Measurements from ENCODE around the gene ARPP19. TPM values are rescaled to one million over a fixed set of nuclear protein-coding genes. Genes with fewer than 3 reads are reported as not detected.
"Not testable (repeated sequence)": the region's sequence is repeated elsewhere in the genome, so short reads cannot be mapped to it uniquely, and the experiment has no call there.

Gene ARPP19
- polyA plus RNA-seq, 4 donors = 124 to 160 (median 158) TPM

DNA sequence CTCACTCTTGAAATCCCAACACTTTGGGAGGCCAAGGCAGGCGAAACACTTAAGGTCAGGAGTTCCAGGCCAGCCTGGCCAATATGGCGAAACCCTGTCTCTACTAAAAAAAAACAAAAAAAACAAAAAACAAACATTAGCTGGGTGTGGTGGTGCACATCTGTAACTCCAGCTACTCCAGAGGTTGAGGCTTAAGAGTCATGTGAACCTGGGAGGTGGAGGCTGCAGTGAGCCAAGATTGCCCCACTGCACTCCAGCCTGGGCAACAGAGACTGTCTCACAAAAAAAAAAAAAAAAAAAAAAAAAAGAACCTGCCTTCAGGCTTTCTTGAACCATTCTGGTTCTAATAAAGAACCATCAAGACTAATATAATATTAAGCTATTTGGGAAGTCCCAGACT, 16.5 kb downstream of the ARPP19 start:
- no peak for DNase-seq (ENCODE audit: low read depth in 4 of 4, low spot score in 3 of 4)

DNA sequence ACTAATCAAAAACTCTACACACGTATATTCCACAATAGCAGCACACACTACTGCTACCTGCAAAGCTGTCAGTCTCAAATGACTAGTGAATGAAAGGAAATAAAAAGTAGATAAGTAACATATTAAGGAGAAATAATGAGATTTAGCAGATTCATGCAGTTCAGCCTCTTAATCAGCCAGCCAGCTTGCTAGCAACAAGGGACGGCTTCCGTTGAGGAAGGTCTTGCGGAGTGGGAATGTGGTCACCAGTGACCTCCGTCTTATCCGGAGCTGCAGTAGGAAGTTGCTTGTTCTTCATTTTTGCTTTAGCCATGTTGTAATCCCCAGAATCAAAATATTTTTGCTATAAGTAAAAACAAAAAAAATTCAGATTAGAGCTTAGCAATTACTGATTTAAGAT, 17.1 kb downstream of the ARPP19 start:
- no peak for DNase-seq (ENCODE audit: low read depth in 4 of 4, low spot score in 3 of 4)

DNA sequence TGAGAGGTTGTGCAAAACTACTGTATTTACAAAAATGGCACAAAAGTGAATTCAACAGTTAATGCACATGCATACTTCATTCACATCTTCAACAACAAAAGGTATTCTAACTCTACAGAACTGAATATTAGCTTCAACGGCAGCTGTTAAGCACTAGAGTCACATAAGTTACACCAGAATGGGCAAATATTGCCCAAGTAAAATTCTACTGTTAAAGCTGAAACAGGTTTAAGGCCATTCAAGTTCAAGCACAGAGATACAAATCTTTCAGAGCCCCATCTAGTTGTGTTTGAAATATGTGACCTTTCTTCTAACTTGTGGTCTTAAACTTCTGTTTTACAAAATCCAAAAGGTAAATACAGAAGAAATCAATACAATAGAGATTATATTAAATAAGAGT, 17.6 kb downstream of the ARPP19 start:
- DNase-seq (ENCODE audit: low read depth in 4 of 4, low spot score in 3 of 4) = not testable (repeated sequence)

DNA sequence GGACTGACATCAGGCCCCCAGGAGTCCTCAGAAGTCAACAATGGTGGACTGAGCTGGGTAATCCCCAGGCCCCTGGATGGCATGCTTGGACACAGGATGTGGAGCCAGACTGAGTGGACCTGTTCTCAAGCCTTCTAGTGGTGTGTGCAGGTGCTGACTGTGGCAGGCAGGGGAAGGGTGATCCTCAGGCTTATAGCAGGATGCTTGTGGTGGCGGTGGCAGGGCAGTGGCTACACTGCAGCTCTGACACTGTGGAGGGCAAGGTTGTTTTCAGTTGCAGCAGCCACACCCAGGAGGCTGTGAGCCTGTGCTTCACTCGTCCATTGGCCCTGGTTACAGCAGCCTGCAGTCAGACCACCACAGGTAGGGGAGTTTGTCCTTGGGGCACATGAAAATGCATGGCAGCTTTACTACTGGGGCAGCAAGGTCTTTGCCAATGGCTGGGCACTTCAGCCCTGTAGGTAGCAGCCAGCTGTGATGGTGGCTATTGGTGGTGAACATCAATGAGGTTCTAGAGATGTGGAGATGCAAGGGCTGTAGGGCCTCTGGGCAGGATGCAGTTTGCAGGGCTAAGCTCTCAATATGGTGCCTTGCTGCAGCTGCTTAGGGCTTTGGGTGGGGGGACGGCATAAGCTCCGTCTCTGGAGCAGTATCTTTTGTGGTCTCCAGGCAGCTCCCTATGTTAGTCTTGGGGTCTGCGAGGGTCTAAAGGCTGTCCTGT, 22.6 kb downstream of the ARPP19 start:
- no peak for DNase-seq (ENCODE audit: low read depth in 4 of 4, low spot score in 3 of 4)

DNA sequence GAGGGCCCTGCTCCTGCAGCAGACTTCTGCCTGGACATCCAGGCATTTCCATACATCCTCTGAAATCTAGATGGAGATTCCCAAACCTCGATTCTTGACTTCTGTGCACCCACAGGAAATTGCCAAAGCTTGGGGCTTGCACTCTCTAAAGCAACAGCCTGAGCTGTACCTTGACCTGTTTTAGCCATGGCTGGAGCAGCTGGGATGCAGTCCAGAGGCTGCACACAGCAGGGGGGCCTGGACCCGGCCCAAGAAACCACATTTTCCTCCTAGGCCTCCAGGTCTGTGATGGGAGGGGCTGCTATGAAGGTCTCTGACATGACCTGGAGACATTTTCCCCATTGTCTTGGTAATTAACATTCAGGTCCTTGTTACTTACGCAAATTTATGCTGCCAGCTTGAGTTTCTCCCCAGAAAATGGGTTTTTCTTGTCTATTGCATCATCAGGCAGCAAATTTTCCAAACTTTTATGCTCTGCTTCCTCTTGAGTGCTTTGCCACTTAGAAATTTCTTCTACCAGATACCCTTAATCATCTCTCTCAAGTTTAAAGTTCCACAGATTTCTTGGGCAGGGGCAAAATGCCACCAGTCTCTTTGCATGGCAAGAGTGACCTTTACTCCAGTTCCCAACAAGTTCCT, 28.3 kb downstream of the ARPP19 start:
- DNase-seq (ENCODE audit: low read depth in 4 of 4, low spot score in 3 of 4) = no peak

DNA sequence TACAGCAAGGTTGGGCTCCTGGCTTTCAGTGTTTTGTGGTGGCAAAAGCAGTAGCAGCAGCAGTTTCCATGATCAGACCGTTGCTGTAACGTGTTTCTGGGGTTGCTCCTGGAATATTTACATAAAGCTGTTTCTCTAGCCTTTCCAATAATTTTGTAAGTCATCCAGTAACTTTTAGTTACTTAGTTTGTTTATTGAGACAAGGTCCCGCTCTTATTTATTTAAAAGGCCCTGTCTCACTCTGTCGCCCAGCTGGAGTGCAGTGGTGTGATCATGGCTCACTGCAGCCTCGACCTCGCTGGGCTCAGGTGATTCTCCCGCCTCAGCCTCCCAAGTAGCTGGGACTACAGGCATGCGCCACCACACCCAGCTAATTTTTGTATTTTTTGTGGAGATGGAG, 31.4 kb downstream of the ARPP19 start:
- DNase-seq (ENCODE audit: low read depth in 4 of 4, low spot score in 3 of 4) = no peak

DNA sequence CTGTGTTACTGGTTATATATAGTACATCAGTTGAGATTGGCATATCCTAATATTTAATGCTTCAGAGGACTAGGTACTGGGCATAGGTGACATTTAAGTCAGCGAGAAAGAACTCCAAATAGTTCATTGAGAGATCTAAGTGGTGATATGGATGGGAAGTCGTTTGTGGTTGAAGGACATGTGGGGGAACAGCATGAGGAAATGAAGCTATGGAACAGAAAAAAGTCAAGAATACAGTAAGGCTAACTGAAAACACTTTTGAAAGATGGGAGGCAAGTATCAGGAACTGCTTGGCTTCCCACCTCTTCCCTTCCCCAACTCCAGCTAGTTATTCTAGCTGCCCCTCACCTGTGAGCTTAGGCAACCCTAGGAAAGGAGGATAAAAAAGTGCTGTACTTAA, 36.4 kb downstream of the ARPP19 start:
- DNase-seq (ENCODE audit: low read depth in 4 of 4, low spot score in 3 of 4) = no peak

DNA sequence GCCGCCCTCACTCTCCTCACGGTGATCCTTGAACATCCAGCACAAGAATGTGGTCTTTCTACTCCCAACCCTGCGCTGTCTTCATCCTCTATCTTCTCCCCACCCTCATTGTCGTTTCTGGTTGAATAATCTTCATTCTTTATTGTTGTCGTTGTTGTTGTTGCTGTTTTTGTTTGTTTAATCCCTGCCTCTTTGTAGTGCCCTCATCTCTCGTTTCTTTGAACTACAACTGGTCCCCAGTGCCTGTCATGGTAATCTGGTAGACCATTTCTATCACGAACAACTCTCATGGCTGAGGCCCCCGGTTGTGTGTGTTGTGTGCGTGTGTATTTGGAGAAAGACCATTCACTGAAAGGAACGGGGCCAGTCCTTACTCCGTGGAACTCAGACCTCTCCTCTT, 38.9 kb downstream of the ARPP19 start:
- DNase-seq (ENCODE audit: low read depth in 4 of 4, low spot score in 3 of 4) = no peak

DNA sequence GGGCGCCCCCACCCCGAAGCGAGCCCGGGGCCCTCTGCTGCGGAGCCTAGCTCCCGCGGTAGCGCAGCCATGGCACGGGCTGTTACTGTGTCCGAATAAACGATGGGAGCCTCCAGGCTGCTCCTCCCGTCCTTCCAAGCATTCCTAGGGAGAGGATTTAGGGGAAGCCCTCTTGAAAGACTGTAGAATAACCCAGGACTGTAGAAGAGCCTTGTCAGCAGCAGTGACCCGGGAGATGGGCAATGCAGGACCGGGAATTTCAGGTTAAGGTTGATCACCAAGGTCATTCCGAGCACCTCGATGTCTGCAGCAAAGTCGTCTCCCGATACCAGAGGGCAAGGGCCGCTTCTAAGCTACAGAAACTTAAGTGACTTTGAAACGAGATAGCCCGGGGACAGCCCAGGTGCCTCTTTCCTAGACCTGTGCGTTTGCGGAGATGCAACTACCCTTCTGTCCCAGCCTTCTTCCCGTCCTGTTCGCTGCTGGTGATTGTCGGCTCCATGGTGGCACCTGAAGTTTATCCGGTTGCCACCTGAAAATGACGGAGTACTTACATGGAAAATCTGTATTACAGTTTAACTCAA, 39.4 kb downstream of the ARPP19 start:
- peak in 2 of 4 donors; percentile 11 to 12 for DNase-seq (ENCODE audit: low read depth in 4 of 4, low spot score in 3 of 4)

DNA sequence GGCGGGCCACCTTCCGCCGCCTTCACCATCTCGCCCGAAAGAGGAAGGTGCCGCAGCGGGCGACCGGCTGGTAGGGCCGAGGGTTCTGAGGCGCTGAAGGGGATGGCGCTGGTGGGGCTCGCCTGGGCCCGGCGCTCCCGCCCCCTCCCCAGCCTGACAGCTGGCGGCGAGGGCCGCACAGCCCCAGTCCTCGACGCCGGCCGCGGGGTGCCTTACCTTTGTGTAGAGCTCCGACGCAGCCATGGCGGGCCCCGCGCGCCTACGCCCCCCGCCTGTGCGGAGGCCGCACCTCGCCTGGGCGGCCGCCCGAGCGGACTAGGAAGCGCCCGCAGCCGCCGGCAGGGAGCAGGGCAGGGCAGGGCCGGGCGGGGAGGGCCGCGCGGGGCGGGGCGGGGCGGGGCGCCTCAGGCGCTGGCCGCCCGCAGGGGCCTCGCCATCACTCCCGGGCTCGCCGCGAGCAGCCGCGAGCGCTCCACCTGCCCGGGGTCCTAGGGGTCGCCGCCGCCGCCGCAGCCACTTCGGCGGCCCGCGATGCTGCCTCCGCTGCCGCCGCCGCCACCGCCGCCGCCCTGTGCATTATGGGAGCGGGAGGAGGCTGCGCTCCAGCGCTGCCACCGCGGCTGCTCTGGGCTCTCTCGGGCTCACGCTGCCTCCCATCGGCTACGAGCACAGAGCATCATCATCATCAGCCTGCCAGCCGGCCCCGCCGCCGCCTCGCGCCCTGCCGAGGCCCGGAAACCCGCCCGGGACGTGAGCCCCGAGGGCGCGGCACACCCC, 40.1 kb downstream of the ARPP19 start, which contains the start of gene MYO5A:
TSS of gene MYO5A (minus strand) at position 317 of the 777 bp plus-strand sequence. CDS start at position 243, 74 bp downstream.
- peak in 3 of 4 donors; percentile 27 to 31 (median 31) for DNase-seq (ENCODE audit: low read depth in 4 of 4, low spot score in 3 of 4)

DNA sequence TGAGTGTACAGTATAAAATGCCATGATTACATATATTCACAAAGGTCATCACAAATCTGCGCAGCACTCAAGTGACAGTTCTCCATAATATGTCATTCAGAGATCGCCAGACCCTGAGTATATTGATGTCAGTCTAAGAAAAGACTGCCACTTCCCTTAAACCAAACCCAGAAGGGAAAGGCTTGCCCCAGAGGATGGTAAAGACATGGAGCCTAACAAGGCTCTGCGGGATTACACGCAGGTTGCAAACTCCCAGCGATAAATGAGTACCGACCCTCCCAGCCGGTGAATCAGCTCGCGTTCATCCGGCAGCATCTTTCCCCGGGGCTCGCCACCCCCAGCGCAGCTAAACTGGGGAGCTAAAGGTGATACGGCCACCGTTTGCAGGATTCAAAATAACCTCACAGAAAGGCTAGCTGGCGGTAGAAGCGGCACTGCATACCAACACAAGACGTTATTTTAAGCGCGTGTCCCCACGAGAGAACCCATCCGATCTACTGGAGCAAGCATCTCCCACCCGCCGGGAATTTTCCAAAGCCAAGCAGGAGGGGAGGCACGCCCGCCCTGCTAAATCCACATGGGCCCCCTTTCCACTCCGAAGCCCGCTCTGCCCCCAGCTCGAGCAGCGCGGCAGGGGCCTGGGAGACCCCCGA, 40.8 kb downstream of the ARPP19 start:
- peak in 3 of 4 donors; percentile 3 to 28 (median 9) for DNase-seq (ENCODE audit: low read depth in 4 of 4, low spot score in 3 of 4)

DNA sequence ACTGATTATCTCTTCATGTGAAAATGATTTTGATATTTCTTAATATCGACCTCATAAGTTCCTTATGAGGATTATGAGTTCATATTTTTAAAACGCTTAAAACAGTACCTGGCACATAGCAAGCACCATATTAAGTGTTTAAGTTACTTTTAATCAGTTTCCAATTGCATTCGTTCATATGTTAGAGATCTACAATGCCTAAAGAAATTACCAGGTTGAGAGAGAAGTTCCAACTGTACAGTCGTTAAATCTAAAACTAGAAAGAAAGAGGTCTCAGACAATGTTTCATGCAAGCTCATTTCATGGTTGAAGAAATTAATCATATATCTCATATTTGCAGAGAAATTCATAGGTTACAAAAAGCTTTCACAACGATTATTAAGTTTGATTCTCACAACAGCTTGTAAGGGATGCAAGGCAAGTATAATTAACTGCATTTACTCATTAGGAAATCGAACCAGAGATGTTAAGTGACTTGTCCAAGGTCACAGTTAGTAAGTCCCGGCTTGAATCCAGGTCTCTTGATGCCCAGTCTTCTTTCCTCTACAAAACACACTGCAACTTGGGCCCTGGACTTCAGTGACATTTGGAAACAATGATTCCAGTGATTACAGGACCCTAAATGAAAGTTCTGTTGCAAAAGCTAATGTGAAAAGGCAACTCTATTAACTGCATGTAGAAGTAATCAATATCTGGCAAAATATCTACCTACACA, 41.5 kb downstream of the ARPP19 start:
- DNase-seq (ENCODE audit: low read depth in 4 of 4, low spot score in 3 of 4) = no peak

DNA sequence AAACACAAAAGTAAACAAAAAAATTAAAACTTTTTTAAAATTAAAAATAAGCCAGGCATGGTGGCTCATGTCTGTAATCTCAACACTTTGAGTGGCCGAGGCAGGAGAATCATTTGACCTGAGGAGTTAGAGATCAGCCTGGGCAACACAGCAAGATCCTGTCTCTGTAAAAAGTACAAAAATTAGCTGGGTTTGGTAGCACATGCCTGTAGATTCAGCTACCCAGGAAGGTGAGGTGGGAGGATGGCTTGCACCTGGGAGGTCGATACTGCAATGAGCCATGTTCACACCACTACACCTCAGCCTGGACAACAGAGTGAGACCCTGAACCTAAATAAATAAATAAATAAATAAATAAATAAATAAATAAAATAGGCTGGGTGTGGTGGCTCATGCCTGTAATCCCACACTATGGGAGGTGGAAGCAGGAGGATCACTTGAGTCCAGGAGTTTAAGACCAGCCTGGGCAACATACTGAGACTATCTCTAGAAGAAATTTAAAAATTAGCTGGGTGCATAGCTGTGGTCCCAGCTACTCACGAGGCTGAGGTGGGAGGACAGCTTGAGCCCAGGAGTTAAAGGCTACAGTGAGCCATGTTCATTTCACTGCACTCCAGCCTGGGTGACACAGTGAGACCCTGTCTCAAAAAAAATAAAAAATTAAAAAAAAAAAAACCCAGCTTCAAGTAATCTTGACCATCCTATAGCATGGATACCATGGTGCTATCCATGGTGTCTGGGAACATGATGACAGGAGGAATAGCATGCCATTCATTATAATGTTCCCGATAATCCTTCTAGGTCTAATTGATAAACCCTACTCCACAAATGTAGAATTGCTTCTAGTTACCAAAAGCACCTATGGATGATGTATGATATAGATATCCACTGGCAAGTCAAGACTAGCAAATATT, 44.4 kb downstream of the ARPP19 start:
- no peak for DNase-seq (ENCODE audit: low read depth in 4 of 4, low spot score in 3 of 4)

DNA sequence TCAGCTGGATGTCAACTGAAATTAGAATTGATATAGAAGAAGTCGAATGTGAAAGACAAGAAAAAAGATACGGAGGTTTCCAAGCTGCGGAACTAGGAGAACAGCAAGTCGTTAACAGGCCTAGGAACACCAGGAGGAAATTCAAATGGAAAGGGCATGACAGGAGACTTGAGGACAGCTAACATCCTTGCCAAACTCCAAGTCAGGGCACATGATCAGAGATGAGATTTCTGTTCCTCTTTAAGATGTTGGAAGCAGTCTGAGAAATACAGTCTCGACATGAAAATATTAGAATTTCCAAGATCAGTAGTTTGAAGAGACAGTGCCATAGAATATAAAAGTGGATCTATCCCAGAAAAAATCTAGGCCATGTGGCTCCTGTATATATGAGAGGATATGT, 45.2 kb downstream of the ARPP19 start:
- no peak for DNase-seq (ENCODE audit: low read depth in 4 of 4, low spot score in 3 of 4)

DNA sequence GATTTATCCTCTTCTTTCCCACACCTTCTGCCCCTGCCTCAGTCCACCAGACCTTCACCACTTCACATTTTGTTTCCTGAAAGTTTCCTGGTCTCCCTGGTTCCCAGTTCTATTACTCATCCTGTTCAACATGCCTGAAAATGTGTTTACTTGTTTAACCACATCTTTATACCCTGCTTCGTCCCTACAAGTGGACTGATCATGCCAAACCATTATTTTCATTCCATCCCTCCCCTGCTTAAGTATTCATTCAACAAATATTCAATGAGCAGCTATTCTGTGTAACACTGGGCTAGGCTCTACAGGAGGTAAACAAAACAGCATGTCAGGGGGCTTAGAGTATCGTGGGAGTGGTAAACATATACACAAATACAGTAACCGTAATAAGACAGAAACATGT, 45.6 kb downstream of the ARPP19 start:
- DNase-seq (ENCODE audit: low read depth in 4 of 4, low spot score in 3 of 4) = no peak

DNA sequence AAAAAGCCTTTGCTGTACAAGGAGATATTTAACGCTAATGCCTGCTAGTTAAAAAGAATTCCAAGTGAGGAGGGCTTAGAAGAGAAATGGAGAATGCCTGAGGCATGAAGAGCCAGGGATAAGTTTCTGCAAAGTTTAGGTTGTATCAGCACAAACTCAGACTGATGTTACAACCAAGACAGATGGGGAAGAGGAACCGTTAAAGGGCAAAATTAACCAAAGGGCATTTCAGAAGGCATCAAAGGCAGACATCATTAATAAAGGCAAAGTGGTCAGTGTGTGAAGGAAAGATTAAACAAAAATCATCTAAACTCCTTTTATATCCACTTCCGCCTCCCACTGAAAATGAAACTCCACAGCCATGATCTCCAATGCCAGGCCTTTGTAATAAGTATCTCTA, 47.1 kb downstream of the ARPP19 start:
- DNase-seq (ENCODE audit: low read depth in 4 of 4, low spot score in 3 of 4) = no peak

DNA sequence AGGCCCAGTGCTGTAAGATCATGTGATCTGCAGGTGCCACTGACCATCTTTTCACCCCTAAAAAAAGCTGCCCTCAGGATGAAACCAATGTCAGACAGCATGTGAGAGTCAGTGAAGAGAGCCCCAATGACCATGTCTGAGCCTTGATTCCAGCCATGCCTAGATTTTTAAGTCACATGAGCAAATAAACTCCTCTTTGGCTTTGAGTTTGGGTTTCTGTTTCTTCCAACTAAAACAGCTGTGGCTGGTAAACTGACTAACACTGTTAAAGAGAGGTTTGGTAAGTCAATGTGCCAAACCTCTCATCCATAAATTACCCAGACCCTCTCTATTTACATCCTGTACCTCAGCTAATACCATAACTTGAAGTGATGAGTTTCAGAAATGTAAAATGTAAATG, 48.4 kb downstream of the ARPP19 start:
- DNase-seq (ENCODE audit: low read depth in 4 of 4, low spot score in 3 of 4) = no peak

DNA sequence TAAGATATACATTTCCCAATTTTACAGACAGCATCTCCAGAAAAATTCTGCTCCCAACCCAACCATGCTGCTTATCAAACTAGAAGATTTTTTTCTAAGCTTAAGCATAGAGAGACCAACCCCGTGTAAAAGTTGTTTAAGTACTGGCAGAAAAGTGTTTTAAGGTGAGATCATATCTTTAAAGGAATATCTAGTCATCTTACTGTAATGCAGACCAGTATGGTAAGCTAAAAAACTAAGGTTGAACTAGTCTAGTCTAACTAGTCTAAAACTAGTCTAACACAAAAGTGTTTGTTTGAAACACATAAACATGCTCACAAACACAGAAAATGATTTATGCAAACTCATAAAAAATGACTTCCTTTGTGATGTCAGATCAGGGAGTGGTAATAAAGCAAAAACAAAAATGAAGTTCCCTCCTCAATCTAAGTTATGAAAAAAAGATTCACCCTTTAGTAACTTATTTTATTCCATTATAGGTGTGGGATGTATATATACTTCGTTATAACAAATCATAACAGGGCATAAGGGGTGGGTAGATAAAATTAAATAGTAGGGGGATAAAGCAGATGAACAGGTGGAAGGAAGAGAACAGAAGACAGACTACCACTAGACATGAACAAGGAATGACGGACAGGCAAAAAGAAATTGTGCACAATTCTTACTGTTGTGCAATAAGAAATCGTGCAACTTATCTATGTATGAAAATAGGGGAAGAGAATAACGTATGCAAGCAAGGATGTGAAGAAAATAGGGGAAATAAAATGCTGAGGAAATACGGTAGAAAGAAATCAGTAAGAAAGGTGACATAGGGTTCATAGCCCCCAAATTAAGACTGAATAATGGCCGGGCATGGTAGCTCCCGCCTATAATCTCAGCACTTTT, 50.1 kb downstream of the ARPP19 start:
- DNase-seq (ENCODE audit: low read depth in 4 of 4, low spot score in 3 of 4) = no peak

All from right renal pelvis (tissue), 4 donors.